Activated T-helper 1 cell treated with anti-CD3 and anti-CD28 coated beads, Interleukin-2, amount 50 U/mL, for 16 hours (primary cell): ENCODE data around the gene CHST14.
A peak's percentile ranks its signal among the peaks of the same experiment; 100 is the strongest.

ENCODE experiments used
- DNase-seq, 2 donors: peaks; one replicate each; pipeline ENCODE4 v3.0.0-alpha.2; 2020; ENCODE audit warnings: low read depth in 1 of 2, low spot score in 1 of 2

CHST14 gene

DNA sequence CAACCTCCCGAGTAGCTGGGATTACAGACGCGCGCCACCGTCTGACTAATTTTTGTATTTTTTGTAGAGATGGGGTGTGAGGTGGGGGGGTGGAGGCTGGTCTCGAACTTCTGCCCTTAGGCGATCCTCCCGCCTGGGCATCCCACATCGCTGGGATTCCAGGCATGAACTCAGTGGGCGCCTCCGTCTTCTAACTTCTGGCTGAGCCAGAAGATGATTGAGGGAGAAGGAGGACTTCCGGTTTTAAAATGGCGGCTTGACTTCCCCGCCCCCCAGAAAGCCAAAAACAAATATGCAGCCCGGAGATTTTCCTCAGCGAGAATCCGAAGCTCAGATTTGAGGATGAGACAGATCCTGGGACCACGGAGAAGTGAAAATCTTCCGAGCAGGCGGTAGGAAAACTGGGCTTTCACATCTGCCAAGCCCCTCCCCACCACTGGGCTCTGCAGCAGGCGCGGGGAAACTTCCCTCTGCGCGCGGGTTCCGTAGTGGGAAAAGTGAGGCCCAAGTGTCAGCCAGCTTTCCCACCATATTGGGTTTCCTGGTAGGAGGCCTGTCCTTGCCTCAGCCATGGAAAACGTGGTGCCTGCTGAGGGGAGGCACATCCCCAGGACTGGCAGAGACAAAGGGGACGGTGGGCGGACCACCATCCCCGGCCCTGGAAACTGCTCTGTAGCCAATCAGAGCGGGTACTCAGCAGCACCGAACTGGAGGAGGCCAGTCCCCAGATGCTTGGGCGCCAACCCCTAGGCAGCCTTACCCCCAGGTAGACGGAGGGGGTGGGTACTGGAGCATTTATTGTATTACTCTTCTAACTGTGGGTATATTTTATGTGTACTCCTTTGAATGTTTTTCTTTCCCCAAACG lies 17.3 kb downstream of the CHST14 start:
- DNase-seq = no peak

DNA sequence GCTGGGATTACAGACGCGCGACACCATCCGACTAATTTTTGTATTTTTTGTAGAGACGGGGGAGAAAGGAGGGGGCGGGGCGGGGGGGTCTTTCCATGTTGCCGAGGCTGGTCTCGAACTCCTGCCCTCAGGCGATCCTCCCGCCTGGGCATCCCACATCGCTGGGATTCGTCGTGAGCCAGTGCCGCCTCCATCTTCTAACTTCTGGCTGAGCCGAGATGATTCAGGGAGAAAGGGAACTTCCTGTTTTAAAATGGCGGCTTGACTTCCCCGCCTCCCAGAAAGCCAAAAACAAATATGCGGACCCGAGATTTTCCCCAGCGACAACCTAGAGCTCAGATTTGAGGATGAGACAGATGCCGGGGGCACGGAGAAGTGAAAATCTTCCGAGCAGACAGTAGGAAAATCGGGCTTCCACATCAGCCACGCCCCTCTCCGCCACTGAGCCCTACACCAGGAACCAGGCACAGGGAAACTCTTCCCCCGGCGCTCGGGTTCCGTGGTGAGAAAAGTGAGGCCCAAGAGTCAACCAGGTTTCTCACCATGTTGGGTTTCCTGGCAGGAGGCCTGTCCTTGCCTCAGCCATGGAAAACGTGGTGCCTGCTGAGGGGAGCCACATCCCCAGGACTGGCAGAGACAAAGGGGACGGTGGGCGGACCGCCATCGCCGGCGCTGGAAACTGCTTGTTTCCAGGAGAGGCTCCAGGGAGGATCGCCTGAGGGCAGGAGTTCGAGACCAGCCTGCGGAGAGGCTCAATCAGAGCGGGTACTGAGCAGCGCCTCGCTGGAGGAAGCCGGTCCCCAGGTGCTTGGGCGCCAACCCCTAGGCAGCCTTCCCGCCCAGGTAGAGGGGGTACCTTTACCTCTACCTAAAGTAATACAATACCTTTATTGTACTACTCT lies 18.7 kb downstream of the CHST14 start:
- DNase-seq = no peak

GRCh38 chr15:40493089-40493840 lies 22.5 kb downstream of the CHST14 start:
- peak in 1 of 2 donors; percentile 39 for DNase-seq

DNA sequence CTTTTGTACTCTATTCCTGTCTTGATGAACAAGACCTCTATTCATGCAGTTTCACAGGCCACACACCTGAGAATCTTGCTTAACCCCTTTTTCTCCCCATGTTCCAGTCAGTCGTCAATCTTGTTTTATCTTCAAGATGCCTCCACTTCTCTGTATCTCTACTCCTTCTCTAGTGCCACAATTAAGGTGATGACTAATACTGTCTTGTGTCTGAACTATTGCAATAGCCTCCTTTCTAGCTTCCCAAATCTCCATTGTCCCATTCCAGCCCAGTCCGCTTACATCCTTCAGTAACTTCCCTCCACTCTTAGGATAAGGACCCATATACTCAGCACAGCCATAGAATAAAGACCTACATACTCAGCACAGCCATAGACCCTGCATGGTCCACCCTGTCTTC lies 24.7 kb downstream of the CHST14 start:
- no peak for DNase-seq

GRCh38 chr15:40498418-40498817 lies 27.6 kb downstream of the CHST14 start:
- no peak for DNase-seq

GRCh38 chr15:40498891-40499290 lies 28.1 kb downstream of the CHST14 start:
- no peak for DNase-seq

GRCh38 chr15:40499931-40500330 lies 29.1 kb downstream of the CHST14 start:
- no peak for DNase-seq

GRCh38 chr15:40500568-40501330 lies 30.0 kb downstream of the CHST14 start:
- DNase-seq = no peak

DNA sequence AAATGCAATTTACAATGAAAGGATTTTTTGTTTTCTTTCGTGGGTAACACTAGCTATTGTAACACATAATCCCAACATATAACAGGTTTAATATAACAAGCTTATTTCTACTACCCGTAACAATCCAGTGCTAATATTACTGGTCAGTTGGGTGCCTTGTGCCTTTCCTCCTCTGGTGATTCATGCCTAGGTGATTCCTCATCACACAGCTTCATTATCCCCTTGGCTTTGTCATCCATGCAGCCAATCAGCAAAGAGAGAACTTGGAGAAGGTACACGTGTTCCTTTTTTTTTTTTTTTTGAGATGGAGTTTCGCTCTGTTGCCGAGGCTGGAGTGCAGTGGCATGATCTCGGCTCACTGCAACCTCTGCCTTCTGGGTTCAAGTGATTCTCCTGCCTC lies 30.7 kb downstream of the CHST14 start:
- DNase-seq = no peak

DNA sequence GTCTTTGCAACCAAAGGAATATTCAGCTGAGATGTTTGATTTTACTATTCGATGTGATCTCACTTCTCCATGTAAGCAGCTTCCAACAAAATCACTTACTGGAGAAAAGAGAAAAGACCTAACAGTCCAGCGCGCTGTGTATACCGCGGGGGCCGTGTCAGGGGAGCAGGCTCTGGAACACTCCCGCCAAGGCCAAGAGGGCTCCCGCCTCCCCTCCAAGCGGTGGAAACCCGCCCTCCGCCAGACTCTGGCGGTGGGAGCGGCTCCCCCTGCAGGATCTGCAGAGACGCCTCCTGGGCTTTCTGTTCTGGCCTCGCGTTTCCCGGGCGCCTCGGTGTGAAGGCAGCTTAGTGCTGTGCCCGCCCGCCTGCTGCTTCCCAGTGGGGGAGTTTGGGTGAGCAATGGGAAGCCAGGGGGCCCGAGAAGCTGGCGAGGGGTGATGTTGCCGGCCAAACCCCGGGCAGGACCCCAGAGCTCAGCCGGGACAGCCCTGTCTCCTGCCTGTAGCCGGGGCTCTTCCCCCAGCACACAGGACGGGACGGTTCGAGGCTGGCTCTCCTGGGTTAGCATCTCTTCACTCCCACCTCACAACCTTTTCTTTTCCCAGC lies 36.3 kb downstream of the CHST14 start:
- peak; percentile 40 to 41 for DNase-seq

GRCh38 chr15:40508216-40508615 lies 37.4 kb downstream of the CHST14 start:
- no peak for DNase-seq

- no peak for DNase-seq
Measured at GRCh38 chr15:40510201-40510600, 39.4 kb downstream of the CHST14 start.

- no peak for DNase-seq
Measured at GRCh38 chr15:40511093-40511471, 40.3 kb downstream of the CHST14 start.

DNA sequence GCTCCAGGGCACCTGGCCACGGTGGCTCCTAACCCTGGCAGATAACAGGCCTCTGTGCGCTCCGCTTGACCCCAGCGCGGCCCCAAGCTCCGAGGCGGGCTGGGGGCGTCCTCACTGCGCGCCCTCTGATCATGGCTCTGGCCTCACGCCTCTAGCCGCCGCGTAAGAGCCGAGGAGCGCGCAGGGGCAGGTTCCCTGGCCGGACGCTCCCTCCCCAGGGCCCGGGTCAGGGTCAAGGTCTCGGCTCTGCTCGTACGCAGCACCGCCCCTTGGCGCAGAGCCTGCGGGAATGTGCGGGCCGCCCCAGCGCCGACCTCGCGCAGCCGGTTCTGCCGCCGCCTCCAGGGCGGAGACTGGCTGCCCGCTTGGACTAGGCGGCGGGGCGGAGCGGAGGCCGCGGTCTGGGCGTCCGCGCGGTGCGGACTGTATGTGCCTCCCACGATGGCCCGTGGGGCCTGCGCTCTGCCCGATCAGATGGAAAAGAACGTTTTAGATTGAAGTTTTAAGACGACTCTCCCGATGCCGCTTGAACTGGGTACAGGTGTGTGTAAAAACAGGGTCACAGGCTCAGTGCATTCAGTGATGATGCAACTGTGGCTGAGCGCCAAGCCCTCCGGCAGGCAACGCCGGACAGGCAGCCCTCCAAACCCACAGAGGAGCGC lies 40.8 kb downstream of the CHST14 start:
- no peak for DNase-seq

DNA sequence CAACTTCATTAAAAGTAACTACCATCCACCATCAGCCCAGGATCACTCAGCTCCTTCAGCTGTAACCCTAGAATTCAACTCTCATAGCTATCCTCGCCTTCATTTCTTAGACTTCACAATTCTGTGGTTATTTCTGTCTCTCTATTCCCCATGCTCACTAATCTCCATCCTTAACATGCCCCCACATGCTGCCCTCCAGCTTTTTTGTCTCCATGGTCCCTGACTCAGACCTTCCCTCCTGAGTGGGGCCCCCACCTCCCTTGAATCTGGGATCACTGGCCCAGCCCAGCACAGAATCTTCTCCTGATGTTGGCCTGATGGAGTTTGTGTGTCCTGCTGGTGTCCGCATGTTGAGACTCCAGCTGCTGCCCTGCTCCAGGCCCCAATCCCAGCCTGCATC lies 41.7 kb downstream of the CHST14 start:
- no peak for DNase-seq

- DNase-seq = no peak
Measured at GRCh38 chr15:40513609-40514008, 42.8 kb downstream of the CHST14 start.

- DNase-seq = no peak
Measured at GRCh38 chr15:40516322-40516721, 45.5 kb downstream of the CHST14 start.
